Frontal cortex (tissue), 4 donors: ENCODE measurements around the gene LDLRAD4. TPM values are rescaled to one million over a fixed set of nuclear protein-coding genes. Genes with fewer than 3 reads are reported as not detected.

Experiments used
- DNase-seq, 2 donors: peaks; one replicate each; pipeline ENCODE4 v3.0.0; 2012; ENCODE audit warnings: low spot score in 2 of 2
- FAIRE-seq: peaks from 2 replicates; lab custom pipeline; 2012; peaks lifted over from hg19 to GRCh38; lab: Jason Lieb, UNC
- total RNA-seq: library from RNA; depleted of rRNA; stranded (reverse); fragments of >200 nt; gene quantifications from one replicate; pipeline ENCODE4 v1.2.3, GENCODE V29; 2014
- donor health status: control.
- donor health status: control.
- donor health status: control.

LDLRAD4 gene
- total RNA-seq, 1 donor from 2014 or later = 60.7 TPM

- DNase-seq (no peak), FAIRE-seq (no peak)
Observed at GRCh38 chr18:13278062-13278630, 59.6 kb downstream of the LDLRAD4 start.

DNA sequence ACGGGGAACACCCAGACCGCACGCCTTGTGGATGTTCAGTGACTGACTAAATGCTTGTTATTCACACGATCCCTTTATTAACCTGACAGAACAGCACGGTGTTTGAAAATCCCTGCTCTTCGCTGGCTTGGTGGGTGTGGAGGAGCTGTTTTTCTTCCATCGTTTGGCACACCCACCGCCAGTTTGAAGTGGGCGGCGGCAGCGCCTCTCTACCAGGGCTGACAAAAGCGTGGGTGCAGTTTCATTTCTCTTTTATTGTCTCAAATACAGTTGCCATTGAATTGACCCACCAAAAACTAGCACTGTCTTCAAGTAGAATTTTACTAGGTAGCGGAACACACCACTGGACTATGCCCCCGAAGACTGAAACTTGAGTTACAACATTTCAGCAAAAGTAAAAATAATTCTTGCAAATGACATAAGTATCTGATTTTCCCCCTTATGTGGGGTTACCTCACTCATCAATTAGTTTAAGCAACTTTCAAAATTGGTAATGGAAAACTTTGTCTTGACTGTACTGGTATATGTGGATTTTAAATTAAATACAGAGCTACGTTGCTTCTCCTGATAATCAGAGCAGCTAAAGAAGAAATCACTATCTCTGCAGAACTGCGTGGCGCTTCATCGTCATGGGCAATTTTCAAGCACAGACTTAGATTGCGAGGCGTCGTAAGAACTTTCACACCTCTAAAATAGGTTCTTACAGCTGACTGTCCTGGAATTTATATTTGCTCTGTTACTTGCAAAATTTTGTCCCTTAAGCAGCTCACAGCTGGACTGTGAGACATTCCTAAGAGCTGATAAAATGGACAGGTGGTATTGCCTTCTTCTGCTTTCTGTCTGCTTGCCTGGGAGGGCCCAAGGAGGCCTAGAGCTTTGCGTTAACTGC lies 60.9 kb downstream of the LDLRAD4 start:
- FAIRE-seq = no peak
- no peak for DNase-seq

GRCh38 chr18:13280070-13280795 lies 61.7 kb downstream of the LDLRAD4 start:
- FAIRE-seq = no peak
- DNase-seq = no peak

- FAIRE-seq = no peak
- no peak for DNase-seq
Observed at GRCh38 chr18:13281406-13281805, 62.8 kb downstream of the LDLRAD4 start.

DNA sequence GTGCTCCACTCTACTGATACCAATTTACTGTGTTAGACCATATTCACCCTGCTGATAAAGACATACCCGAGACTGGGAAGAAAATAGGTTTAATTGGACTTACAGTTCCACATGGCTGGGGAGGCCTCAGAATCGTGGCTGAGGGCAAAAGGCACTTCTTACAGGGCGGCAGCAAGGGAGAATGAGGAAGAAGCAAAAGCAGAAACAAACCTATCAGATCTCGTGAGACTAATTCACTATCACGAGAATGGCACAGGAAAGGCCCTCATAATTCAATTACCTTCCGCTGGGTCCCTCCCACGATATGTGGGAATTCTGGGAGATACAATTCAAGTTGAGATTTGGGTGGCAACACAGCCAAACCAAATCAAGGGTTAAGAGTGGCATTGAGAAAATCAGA lies 65.2 kb downstream of the LDLRAD4 start:
- DNase-seq = no peak
- FAIRE-seq = no peak

GRCh38 chr18:13284330-13285027 lies 65.9 kb downstream of the LDLRAD4 start:
- no peak for FAIRE-seq
- DNase-seq = no peak

- no peak for FAIRE-seq
- DNase-seq = no peak
Observed at GRCh38 chr18:13285874-13286273, 67.3 kb downstream of the LDLRAD4 start.

DNA sequence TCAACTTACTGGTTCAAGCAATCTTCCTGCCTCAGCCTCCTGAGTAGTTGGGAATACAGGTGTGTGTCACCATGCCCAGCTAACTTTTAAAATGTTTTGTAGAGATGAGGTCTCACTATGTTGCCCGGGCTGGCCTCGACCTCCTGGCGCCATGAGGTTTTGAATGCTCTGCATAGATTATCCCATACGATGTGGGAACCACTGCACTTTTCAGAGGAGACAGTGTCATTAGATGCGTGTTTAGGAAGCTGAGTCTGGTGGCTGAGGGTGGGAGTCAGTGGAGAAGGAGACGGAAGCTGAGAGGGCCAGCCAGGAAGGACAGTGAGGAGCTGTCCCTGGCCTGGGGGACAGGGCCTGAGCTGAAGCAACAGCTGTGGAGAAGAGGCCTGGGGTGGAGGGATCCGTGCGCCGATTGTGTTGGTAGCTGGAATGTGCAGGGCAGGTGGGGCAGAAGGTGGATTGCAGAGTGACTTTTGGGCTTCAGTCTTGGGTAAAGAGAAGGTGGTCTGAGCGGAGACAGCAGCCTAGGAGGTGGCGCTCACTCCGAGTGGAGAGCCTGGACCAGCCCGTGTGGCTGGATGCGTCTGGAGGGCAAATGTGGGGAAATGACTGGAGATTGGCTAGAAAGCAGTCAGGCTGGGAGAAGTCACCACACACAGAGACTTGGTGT lies 68.0 kb downstream of the LDLRAD4 start:
- DNase-seq = no peak

GRCh38 chr18:13287372-13287771 lies 68.8 kb downstream of the LDLRAD4 start:
- FAIRE-seq (no peak), DNase-seq (no peak)

More for the DNA sequence above, 68.0 kb downstream of the LDLRAD4 start:
- no peak for FAIRE-seq

GRCh38 chr18:13288509-13289133 lies 70.1 kb downstream of the LDLRAD4 start:
- no peak for DNase-seq
- FAIRE-seq = no peak

DNA sequence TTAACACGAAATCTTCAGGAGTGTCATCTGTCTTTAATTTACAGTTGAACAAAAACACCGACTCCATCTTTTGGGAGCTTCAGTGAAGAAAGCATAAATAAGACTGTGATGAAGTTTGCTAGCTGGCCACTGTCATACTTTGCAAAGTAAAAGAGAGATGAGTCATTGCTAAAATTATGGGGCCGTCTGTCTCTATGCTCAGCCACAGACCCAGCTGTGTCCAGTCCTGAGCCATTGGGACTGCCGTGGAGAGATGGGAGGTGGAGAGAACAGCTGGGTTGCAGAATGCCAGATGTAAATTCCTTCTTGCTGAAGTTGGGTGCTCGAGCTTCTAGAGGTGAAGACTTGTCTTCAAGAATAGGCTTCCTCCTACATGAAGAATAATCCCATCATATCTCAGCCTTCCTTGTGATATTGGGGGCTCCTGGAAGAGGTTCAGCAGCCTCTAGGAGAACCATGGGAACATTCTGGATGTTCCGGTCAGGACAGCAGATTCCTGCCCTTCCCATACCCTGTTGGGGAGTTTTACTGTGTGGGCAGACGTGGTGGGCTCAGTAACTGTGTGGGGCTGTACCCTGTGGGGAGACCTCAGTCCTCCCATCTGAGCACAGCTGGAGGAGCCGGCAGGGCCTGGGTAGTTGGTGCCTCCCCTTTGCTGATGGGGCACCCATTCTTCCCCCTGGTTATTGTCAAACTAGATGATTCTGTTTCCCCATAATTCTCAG lies 71.1 kb downstream of the LDLRAD4 start:
- DNase-seq (no peak), FAIRE-seq (no peak)

DNA sequence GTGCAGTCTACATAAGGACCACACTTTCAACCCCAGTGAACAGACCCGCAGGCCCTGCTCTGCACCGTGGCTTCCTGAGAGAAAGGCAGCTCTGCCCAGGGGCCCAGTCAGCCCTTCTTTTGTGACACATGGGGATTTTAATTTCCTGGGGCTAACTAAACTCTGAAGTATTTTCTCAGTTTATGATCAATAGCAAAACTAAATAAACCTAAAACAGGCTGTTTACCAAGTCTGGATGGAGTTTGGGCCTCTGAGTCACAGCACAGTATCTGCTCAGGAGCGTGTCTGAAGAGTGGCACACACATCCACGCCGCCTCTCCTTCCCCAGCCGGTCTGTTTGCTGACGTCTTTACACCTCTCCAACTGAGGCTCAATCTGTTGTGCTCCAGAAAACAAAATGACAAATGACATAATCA lies 72.3 kb downstream of the LDLRAD4 start:
- FAIRE-seq = no peak
- DNase-seq = no peak

GRCh38 chr18:13291299-13291698 lies 72.7 kb downstream of the LDLRAD4 start:
- FAIRE-seq = no peak
- DNase-seq = no peak

GRCh38 chr18:13291745-13292447 lies 73.3 kb downstream of the LDLRAD4 start:
- DNase-seq = no peak

GRCh38 chr18:13292736-13293135 lies 74.2 kb downstream of the LDLRAD4 start:
- DNase-seq = no peak
- no peak for FAIRE-seq

More at GRCh38 chr18:13291745-13292447, 73.3 kb downstream of the LDLRAD4 start:
- FAIRE-seq = no peak

- DNase-seq = no peak
- FAIRE-seq = no peak
Observed at GRCh38 chr18:13294309-13294708, 75.7 kb downstream of the LDLRAD4 start.

- DNase-seq (no peak), FAIRE-seq (no peak)
Observed at GRCh38 chr18:13295894-13296293, 77.3 kb downstream of the LDLRAD4 start.
